Ishikawa (cell line): ENCODE results near the gene LCN6.

Experiments
- CEBPB ChIP-seq: IDR thresholded peaks from 2 replicates; pipeline ENCODE4 v1.6.1; 2012
- EP300 ChIP-seq: IDR thresholded peaks from 2 replicates; pipeline ENCODE4 v1.6.1; 2012; ENCODE audit warnings: borderline replicate concordance
- MAX ChIP-seq: IDR thresholded peaks from 2 replicates; pipeline ENCODE4 v1.6.1; 2012
- RAD21 ChIP-seq: IDR thresholded peaks from 2 replicates; pipeline ENCODE4 v1.6.1; 2012; ENCODE audit warnings: low read depth
- TEAD4 ChIP-seq: IDR thresholded peaks from 2 replicates; pipeline ENCODE4 v1.6.1; 2012
- USF1 ChIP-seq: IDR thresholded peaks from 2 replicates; pipeline ENCODE4 v1.6.1; 2012
- ZBTB7A ChIP-seq: IDR thresholded peaks from 2 replicates; pipeline ENCODE4 v1.6.1; 2012; ENCODE audit warnings: low read depth

- TF ChIP-seq EP300: no peak
- no peak for TF ChIP-seq CEBPB
- no peak for TF ChIP-seq ZBTB7A
- TF ChIP-seq TEAD4: no peak
- peak; percentile 44 for TF ChIP-seq RAD21
- no peak for TF ChIP-seq MAX
- TF ChIP-seq USF1: no peak
Measured at GRCh38 chr9:136784249-136784996, 36.1 kb upstream of the LCN6 start.
